SU-DHL-6 (cell line): ENCODE results near the gene SEMA4D.

Experiments
- H2AFZ ChIP-seq: fragments of 200-600 bp; sonication (generic); 2 replicates; pipeline ENCODE4 v1.6.1; 2014; ENCODE audit warnings: low read depth, mild to moderate bottlenecking, moderate library complexity, mixed read lengths, antibody characterized with exemption, low read length; ENCODE audit not compliant: severe bottlenecking
- H3F3A ChIP-seq: fragments of 200-600 bp; shearing (Covaris generic); 2 replicates; pipeline ENCODE4 v1.6.0; 2016; ENCODE audit warnings: antibody characterized with exemption, mild to moderate bottlenecking; ENCODE audit not compliant: insufficient read depth
- H3K27ac ChIP-seq: fragments of 200-600 bp; sonication (generic); 2 replicates; pipeline ENCODE4 v1.5.1; 2016; ENCODE audit warnings: low read depth, mild to moderate bottlenecking, low read length, moderate library complexity, mixed read lengths
- H3K27me3 ChIP-seq: fragments of 200-600 bp; sonication (generic), shearing (Covaris generic); 2 replicates; pipeline ENCODE4 v1.6.0; 2014; ENCODE audit warnings: mild to moderate bottlenecking, low read length
- H3K36me3 ChIP-seq: fragments of 200-600 bp; sonication (generic); 2 replicates; pipeline ENCODE4 v1.6.1; 2014; ENCODE audit warnings: mild to moderate bottlenecking, low read length, mixed read lengths
- H3K4me2 ChIP-seq: fragments of 300-600, 200-600 bp; shearing (Covaris generic), sonication (generic); 2 replicates; pipeline ENCODE4 v1.6.0; 2014; ENCODE audit warnings: low read length, low read depth, mild to moderate bottlenecking; ENCODE audit not compliant: poor library complexity, severe bottlenecking
- H3K4me3 ChIP-seq: fragments of 200-600 bp; sonication (generic); 2 replicates; pipeline ENCODE4 v1.5.1; 2014; ENCODE audit warnings: antibody characterized with exemption, low read length, mild to moderate bottlenecking, mixed read lengths; ENCODE audit not compliant: insufficient read depth, poor library complexity, severe bottlenecking
- H3K79me2 ChIP-seq: fragments of 200-600 bp; sonication (generic); 2 replicates; pipeline ENCODE4 v1.6.1; 2014; ENCODE audit warnings: mild to moderate bottlenecking, low read length, moderate library complexity; ENCODE audit not compliant: insufficient read depth
- H3K9ac ChIP-seq: fragments of 200-600 bp; sonication (generic); 2 replicates; pipeline ENCODE4 v1.7.0; 2014; ENCODE audit warnings: mild to moderate bottlenecking, low read length
- H3K9me2 ChIP-seq: fragments of 200-600 bp; sonication (generic); replicated peaks from 2 replicates; pipeline ENCODE4 v1.6.1; 2014; ENCODE audit warnings: low read length; ENCODE audit not compliant: insufficient read depth
- H3K9me3 ChIP-seq: fragments of 200-600 bp; sonication (generic); 2 replicates; pipeline ENCODE4 v1.6.1; 2014; ENCODE audit warnings: low read length, mixed read lengths; ENCODE audit not compliant: insufficient read depth
- H4K20me1 ChIP-seq: fragments of 200-600 bp; sonication (generic); 2 replicates; pipeline ENCODE4 v1.6.1; 2014; ENCODE audit warnings: low read depth, mild to moderate bottlenecking, antibody characterized with exemption, low read length, moderate library complexity, mixed read lengths
- CTCF ChIP-seq: fragments of 200-600 bp; sonication (generic); IDR thresholded peaks from one replicate; pipeline ENCODE4 v1.5.1; 2017; ENCODE audit warnings: antibody characterized with exemption, mild to moderate bottlenecking, low read length, moderate library complexity; ENCODE audit not compliant: insufficient read depth, poor library complexity, severe bottlenecking
- EZH2phosphoT487 ChIP-seq: fragments of 200-600 bp; sonication (generic), shearing (Covaris generic); conservative IDR thresholded peaks from 2 replicates; pipeline ENCODE4 v1.6.1; 2018; ENCODE audit warnings: mild to moderate bottlenecking, antibody characterized with exemption, low read length, moderate library complexity, mixed read lengths

Gene SEMA4D

DNA sequence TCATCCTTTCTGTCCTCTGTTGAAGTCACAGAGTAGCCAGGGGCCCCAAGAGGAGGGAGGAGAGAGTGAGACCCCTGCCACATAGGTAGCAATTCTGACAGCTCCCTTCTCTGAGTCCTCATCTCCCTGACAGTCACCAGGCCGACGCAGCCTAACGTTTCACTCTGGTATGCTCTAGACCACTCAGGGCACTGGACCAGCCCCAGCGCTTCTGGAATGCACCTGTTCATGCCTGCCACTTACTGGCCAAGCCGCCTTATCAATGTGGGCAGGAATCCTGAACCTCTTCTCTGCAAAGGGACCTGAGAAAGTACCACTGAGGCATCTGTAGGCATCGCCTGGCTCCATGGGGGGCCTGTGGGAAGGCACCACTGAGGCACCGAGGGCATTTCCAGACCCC lies 129.4 kb downstream of the SEMA4D start:
- no peaks in the 10 kb centered on the region for H3K27me3 ChIP-seq
- no peaks in the 10 kb centered on the region for H4K20me1 ChIP-seq
- no peak overlapping the region for H3K9ac ChIP-seq
- H3K9me3 ChIP-seq, result no peaks in the 10 kb centered on the region
- no peak overlapping the region for H3K4me3 ChIP-seq
- no peaks in the 10 kb centered on the region for H3F3A ChIP-seq
- H3K4me2 ChIP-seq, result no peak overlapping the region
- H3K36me3 ChIP-seq, result no peaks in the 10 kb centered on the region
- H3K79me2 ChIP-seq, result no peaks in the 10 kb centered on the region
- H3K9me2 ChIP-seq, result no peaks in the 10 kb centered on the region
- no peak overlapping the region for H3K27ac ChIP-seq
- no peak for TF ChIP-seq EZH2phosphoT487
- H2AFZ ChIP-seq, result no peak overlapping the region

- H2AFZ ChIP-seq, result no peak overlapping the region
- no peaks in the 10 kb centered on the region for H3K9me3 ChIP-seq
- H3K27me3 ChIP-seq, result no peaks in the 10 kb centered on the region
- H4K20me1 ChIP-seq, result no peaks in the 10 kb centered on the region
- H3K4me3 ChIP-seq, result no peak overlapping the region
- H3K27ac ChIP-seq, result no peak overlapping the region
- H3F3A ChIP-seq, result no peaks in the 10 kb centered on the region
- H3K9ac ChIP-seq, result no peak overlapping the region
- TF ChIP-seq CTCF (no peak), EZH2phosphoT487 (no peak)
- H3K79me2 ChIP-seq, result no peaks in the 10 kb centered on the region
- no peaks in the 10 kb centered on the region for H3K36me3 ChIP-seq
- H3K9me2 ChIP-seq, result no peaks in the 10 kb centered on the region
- no peak overlapping the region for H3K4me2 ChIP-seq
These were observed 130.0 kb downstream of the SEMA4D start for GRCh38 chr9:89367726-89368437.

GRCh38 chr9:89367281-89367680 lies 130.6 kb downstream of the SEMA4D start:
- H3K27ac ChIP-seq, result no peak overlapping the region
- H3F3A ChIP-seq, result no peaks in the 10 kb centered on the region
- H3K27me3 ChIP-seq, result no peaks in the 10 kb centered on the region
- H3K4me2 ChIP-seq, result no peak overlapping the region
- H3K9me3 ChIP-seq, result no peaks in the 10 kb centered on the region
- no peaks in the 10 kb centered on the region for H3K9me2 ChIP-seq
- no peak overlapping the region for H2AFZ ChIP-seq
- no peaks in the 10 kb centered on the region for H4K20me1 ChIP-seq
- no peak for TF ChIP-seq EZH2phosphoT487
- no peak for TF ChIP-seq CTCF
- H3K9ac ChIP-seq, result no peak overlapping the region
- H3K79me2 ChIP-seq, result no peaks in the 10 kb centered on the region
- H3K4me3 ChIP-seq, result no peak overlapping the region
- no peaks in the 10 kb centered on the region for H3K36me3 ChIP-seq

- Histone ChIP-seq H3F3A (no peaks in the 10 kb centered on the region), H3K9me2 (no peaks in the 10 kb centered on the region), H4K20me1 (no peaks in the 10 kb centered on the region), H3K79me2 (no peaks in the 10 kb centered on the region), H3K4me2 (no peak overlapping the region), H3K27me3 (no peaks in the 10 kb centered on the region), H3K36me3 (no peaks in the 10 kb centered on the region), H3K4me3 (no peak overlapping the region), H3K9ac (no peak overlapping the region), H3K27ac (no peak overlapping the region), H2AFZ (no peak overlapping the region), H3K9me3 (no peaks in the 10 kb centered on the region)
- no peak for TF ChIP-seq CTCF
- no peak for TF ChIP-seq EZH2phosphoT487
These were observed 131.2 kb downstream of the SEMA4D start for GRCh38 chr9:89366711-89367110.
